Activated effector memory CD4-positive, alpha-beta T cell treated with Interleukin-2 at 50 U/mL for 16 hours (primary cell): ENCODE results near the gene FIZ1.

Experiments
- DNase-seq: peaks from one replicate; pipeline ENCODE4 v3.0.0-alpha.2; 2020

The FIZ1 gene

GRCh38 chr19:55599468-55599841, at the start of gene FIZ1:
Gene FIZ1, minus strand, starts transcription at chr19:55599517. Its CDS starts 1,652 bp downstream, at chr19:55597865.
- peak; percentile 92 for DNase-seq

- no peak for DNase-seq
Observed at GRCh38 chr19:55648585-55649267, 49.4 kb upstream of the FIZ1 start.

GRCh38 chr19:55647732-55648584, 48.6 kb upstream of the FIZ1 start, which contains the start of gene CCDC106:
Gene CCDC106, plus strand, starts transcription at chr19:55648212. Its CDS starts 835 bp downstream, at chr19:55649047.
- peak; percentile 35 for DNase-seq

GRCh38 chr19:55646889-55647731, 47.8 kb upstream of the FIZ1 start:
- no peak for DNase-seq

GRCh38 chr19:55645512-55645881, 46.2 kb upstream of the FIZ1 start:
- DNase-seq = no peak

- no peak for DNase-seq
Observed at GRCh38 chr19:55644842-55645511, 45.7 kb upstream of the FIZ1 start.

- no peak for DNase-seq
Observed at GRCh38 chr19:55644191-55644833, 45.0 kb upstream of the FIZ1 start.

GRCh38 chr19:55643887-55644176, 44.5 kb upstream of the FIZ1 start:
- DNase-seq = no peak

- DNase-seq = peak; percentile 76
Observed at GRCh38 chr19:55643003-55643886, 43.9 kb upstream of the FIZ1 start, which contains the start of gene ZNF581. Gene ZNF581, plus strand, starts transcription at chr19:55643649. Its CDS starts 923 bp downstream, at chr19:55644572.

GRCh38 chr19:55642153-55643002, 43.1 kb upstream of the FIZ1 start:
- DNase-seq = no peak

GRCh38 chr19:55641426-55642152, 42.3 kb upstream of the FIZ1 start:
- no peak for DNase-seq

GRCh38 chr19:55640577-55641425, 41.5 kb upstream of the FIZ1 start, which contains the start of gene ZNF580:
Gene ZNF580, plus strand, starts transcription at chr19:55641002. Its CDS starts 1,507 bp downstream, at chr19:55642509.
- DNase-seq = peak; percentile 46

- peak; percentile 65 for DNase-seq
Observed at GRCh38 chr19:55640043-55640576, 40.8 kb upstream of the FIZ1 start.

GRCh38 chr19:55638864-55639359, 39.6 kb upstream of the FIZ1 start:
- peak; percentile 38 for DNase-seq

- no peak for DNase-seq
Observed at GRCh38 chr19:55637534-55637933, 38.2 kb upstream of the FIZ1 start.

- DNase-seq = no peak
Observed at GRCh38 chr19:55636723-55637122, 37.4 kb upstream of the FIZ1 start.

GRCh38 chr19:55635856-55636440, 36.6 kb upstream of the FIZ1 start:
- DNase-seq = no peak
